ENCODE results near the gene MAP3K12.
A peak's percentile ranks its signal among the peaks of the same experiment; 100 is the strongest.
"Not testable (repeated sequence)": the region's sequence is repeated elsewhere in the genome, so short reads cannot be mapped to it uniquely, and the experiment has no call there.

The MAP3K12 gene

DNA sequence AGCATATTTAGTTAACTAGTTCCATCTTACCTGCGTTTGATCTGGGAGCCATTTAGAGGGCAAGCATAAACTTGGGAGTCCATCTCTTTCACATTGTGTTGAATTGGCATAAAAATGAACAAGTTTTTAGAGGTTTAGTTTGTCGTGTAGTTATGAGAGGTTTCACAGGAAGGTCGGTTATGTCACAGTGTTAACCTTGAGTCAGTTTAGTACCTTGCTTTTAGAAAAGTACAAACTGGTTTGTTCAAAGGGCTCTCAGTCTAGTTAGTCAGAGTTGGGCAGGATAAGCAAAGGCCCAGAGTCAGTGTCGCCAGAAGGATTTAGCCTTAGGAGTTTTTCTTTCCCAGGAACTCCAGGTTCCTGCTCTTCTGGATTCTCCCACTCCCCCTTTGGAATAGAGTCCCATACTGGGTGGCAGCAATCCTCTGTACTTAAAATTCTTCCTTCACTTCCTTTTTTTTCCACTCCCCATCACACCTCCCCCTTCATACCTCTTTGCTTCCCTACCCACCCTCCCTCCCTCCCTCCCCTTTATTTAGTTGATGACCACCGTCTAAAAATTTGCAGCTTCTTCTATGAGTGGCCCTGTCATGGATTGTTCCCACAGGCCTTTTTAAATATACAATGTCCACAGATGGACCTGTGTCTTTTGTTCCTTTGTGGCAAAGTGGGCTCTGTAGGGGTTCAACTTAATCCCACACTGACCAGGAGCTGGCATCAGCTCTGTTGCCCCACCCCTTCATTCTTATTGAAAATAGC is 35.3 kb downstream of the MAP3K12 start:
- H3K36me3 Mint-ChIP-seq: peaks cover 86% of the 10 kb centered on the region
- no peaks in the 10 kb centered on the region for H3K9me3 Mint-ChIP-seq
- CTCF ChIA-PET: interaction anchor here (1.0 to 1.5 kb wide), 3 partner anchors 12 to 45 kb away, joined by 3 to 9 read pairs (median 4); no protein-coding TSS in a partner anchor
- peaks cover 22% of the 10 kb centered on the region for H3K4me1 Mint-ChIP-seq
- H3K27me3 Mint-ChIP-seq: no peaks in the 10 kb centered on the region
- H3K4me3 Mint-ChIP-seq: no peak overlapping the region
- no peak for DNase-seq
- no peak overlapping the region for H3K27ac Mint-ChIP-seq

DNA sequence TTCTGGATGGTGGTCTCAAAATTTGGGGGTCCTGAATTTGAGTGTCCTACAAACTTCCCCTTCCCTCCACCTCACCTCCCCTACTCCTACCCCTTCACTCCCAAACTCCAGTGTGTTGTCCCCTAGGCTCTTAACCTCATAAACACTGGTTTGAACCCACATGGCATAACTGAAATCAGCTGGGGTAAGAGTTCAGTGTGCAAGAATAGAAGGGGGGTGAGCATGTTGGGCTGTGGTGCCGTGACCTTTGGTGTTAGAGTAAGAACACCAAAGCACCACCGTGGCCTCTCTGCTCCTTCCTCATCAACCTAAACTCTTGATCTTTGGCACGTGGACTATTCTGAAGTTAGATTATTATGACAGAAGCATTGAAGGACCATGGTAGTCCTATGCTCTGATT is 36.3 kb downstream of the MAP3K12 start:
- no peak overlapping the region for H3K4me3 Mint-ChIP-seq
- peaks cover 87% of the 10 kb centered on the region for H3K36me3 Mint-ChIP-seq
- DNase-seq: no peak
- no peaks in the 10 kb centered on the region for H3K9me3 Mint-ChIP-seq
- H3K27ac Mint-ChIP-seq: no peak overlapping the region
- H3K4me1 Mint-ChIP-seq: peaks cover 23% of the 10 kb centered on the region
- CTCF ChIA-PET: no interaction called here
- H3K27me3 Mint-ChIP-seq: no peaks in the 10 kb centered on the region

DNA sequence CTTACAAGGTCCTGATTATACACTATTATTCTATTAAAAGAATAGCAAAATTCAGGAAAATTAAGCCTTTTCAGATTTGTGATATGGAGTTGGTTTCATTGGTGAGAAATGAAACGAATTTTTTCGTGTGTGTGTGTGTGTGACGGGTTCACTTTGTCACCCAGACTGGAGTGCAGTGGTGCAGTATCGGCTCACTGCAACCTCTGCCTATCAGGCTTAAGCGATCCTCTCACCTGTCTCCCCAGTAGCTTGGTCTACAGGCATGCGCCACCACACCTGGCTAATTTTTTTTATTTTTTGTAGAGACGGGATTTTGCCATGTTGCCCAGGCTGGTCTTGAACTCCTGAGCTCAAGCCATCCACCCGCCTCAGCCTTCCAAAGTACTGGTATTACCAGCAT is 37.7 kb downstream of the MAP3K12 start:
- CTCF ChIA-PET: interaction anchor here (0.8 to 1.0 kb wide), 2 partner anchors 11 to 106 kb away, joined by 3 to 4 read pairs; no protein-coding TSS in a partner anchor
- no peaks in the 10 kb centered on the region for H3K9me3 Mint-ChIP-seq
- H3K27ac Mint-ChIP-seq: no peak overlapping the region
- H3K36me3 Mint-ChIP-seq: peaks cover 82% of the 10 kb centered on the region
- no peaks in the 10 kb centered on the region for H3K27me3 Mint-ChIP-seq
- peaks cover 23% of the 10 kb centered on the region for H3K4me1 Mint-ChIP-seq
- no peak for DNase-seq
- H3K4me3 Mint-ChIP-seq: no peak overlapping the region

DNA sequence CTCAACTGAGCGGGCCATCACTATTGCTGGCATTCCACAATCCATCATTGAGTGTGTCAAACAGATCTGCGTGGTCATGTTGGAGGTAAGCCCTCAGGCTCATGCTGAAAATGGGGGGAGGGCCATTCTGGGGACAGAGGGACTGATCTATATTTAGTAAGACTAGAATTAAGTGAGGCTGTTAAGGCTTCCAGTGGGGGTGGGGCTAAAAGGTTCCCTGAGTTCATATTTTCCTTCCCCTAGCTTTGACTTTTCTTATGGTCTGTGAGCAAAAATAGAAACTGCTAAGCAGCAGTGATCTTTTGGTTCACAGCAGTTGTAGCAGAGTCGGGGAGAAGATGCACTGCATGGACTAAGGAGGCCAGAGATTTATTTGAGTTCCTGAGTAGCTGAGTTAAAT is 38.2 kb downstream of the MAP3K12 start:
- Mint-ChIP-seq H3K27me3 (no peaks in the 10 kb centered on the region), H3K9me3 (no peaks in the 10 kb centered on the region), H3K4me3 (no peak overlapping the region), H3K27ac (no peak overlapping the region), H3K36me3 (peaks cover 79% of the 10 kb centered on the region), H3K4me1 (peaks cover 23% of the 10 kb centered on the region)
- CTCF ChIA-PET: interaction anchor here (1.0 kb wide), 1 partner anchor 105 kb away, joined by 3 read pairs; no protein-coding TSS in a partner anchor
- DNase-seq: no peak

DNA sequence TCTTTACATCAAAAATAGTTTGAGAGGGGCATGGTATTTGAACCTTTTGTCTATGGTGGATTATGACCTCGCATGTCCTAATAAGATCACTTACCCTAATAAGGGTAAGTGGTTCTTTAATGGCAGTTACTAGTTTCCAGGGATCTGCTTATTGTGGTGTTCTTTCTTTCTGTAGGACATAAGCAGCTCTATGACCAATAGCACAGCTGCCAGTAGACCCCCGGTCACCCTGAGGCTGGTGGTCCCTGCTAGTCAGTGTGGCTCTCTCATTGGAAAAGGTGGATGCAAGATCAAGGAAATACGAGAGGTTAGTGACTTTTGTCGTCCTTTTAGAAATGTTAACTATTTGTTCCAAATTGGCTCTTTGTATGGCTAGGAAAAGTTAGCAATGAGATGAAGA is 40.2 kb downstream of the MAP3K12 start:
- Mint-ChIP-seq H3K27me3 (no peaks in the 10 kb centered on the region), H3K4me3 (no peak overlapping the region), H3K27ac (no peak overlapping the region), H3K4me1 (peaks cover 38% of the 10 kb centered on the region), H3K9me3 (no peaks in the 10 kb centered on the region), H3K36me3 (peaks cover 81% of the 10 kb centered on the region)
- CTCF ChIA-PET: interaction anchor here (1.1 kb wide), 1 partner anchor 13 kb away, joined by 3 read pairs; no protein-coding TSS in a partner anchor
- DNase-seq: no peak

DNA sequence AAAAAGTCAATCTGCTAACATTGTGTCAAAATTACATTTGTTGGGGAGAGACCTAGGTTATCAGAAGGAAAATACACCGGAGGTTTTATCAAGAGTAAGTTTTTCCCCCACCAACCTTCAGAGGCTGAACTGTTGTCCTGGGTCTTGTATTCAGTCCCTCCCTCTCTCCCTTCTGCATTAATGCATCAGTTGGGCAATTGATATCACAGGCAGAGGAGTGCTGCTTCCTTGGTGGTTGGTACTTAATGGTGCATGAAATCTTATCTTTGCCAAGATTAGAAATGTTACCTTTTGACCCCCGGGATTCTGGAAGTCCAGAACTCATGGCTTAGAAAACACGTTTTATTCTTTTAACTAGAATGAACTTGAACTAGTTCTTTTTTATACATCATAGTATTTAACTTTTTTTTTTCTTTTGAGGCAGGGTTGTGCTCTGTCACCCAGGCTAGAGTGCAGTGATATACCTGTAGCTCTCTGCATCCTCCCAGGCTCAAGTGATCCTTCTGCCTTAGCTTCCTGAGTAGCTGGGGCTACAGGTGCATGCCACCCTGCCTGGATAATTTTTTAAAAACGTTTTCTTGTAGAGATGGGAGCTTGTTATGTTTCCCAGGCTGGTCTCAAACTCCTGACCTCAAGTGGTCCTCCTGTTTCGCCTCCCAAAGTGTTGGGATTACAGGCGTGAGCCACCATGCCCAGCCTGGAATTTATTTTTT is 42.4 kb downstream of the MAP3K12 start:
- H3K9me3 Mint-ChIP-seq: no peaks in the 10 kb centered on the region
- no peak overlapping the region for H3K27ac Mint-ChIP-seq
- peaks cover 43% of the 10 kb centered on the region for H3K4me1 Mint-ChIP-seq
- no peak for DNase-seq
- no peak overlapping the region for H3K4me3 Mint-ChIP-seq
- H3K36me3 Mint-ChIP-seq: peaks cover 74% of the 10 kb centered on the region
- CTCF ChIA-PET: interaction anchor here (0.9 kb wide), 1 partner anchor 52 kb away, joined by 3 read pairs; no protein-coding TSS in a partner anchor
- no peaks in the 10 kb centered on the region for H3K27me3 Mint-ChIP-seq

DNA sequence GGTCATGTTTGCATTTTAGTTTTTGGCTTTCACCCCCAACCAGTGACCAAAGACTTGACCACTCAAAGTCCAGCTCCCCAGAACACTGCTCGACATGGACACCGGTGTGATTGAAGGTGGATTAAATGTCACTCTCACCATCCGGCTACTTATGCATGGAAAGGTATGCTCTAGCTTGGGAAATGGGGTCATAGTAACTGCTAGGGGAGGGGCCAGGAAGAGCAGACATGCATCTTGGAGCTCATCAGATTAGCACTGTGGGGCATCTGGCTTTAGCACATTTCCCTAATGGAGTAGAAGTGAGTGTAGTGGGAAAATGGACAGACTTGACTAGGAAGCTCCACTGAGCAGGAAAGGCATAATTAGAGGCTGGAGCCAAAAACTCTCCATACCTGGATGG is 44.6 kb downstream of the MAP3K12 start:
- no peaks in the 10 kb centered on the region for H3K9me3 Mint-ChIP-seq
- H3K36me3 Mint-ChIP-seq: peaks cover 56% of the 10 kb centered on the region
- CTCF ChIA-PET: interaction anchor here (0.7 to 2.3 kb wide), 6 partner anchors 19 to 133 kb away, joined by 3 to 9 read pairs (median 4); partner anchors contain the start of gene AAAS
- no peak overlapping the region for H3K27ac Mint-ChIP-seq
- DNase-seq: no peak
- no peaks in the 10 kb centered on the region for H3K27me3 Mint-ChIP-seq
- H3K4me1 Mint-ChIP-seq: peaks cover 43% of the 10 kb centered on the region
- H3K4me3 Mint-ChIP-seq: peak overlapping the region; percentile 99

DNA sequence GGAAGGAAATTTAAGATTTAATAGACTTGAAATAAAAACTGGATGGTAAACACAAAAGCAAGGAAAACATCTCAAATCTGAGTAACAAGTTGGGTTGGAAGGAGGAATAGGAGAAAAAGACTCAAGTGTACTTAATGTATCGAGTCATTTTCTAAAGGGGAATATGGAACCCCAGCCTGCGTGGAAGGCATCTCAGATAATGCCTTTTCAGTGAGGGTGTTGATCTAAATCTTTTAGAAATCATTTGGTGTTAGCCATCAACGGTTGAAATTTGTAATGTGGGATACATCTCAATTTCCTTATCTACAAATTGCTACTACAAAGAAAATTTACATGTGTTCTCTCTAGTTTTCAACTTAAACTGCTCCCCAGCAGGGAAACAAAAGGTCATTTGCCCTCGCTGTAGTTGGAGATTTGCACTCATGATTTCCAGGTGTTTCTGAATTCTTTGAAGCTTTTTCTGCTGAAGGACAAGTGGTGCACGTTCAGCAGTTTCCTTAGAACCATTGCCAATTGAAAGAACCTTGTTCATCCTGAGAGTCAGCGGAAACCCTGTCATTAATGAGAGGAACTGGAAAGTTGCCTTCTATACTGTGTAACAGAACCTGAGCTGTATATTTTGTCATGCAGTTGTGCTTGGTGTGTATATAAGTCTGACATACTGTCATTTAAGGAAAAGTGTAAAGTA is 45.2 kb downstream of the MAP3K12 start:
- no peaks in the 10 kb centered on the region for H3K27me3 Mint-ChIP-seq
- no peak for DNase-seq
- H3K27ac Mint-ChIP-seq: peak overlapping the region; percentile 99
- CTCF ChIA-PET: interaction anchor here (0.8 to 2.3 kb wide), 6 partner anchors 12 to 132 kb away, joined by 3 to 9 read pairs (median 4); partner anchors contain the start of gene AAAS
- H3K4me3 Mint-ChIP-seq: peak overlapping the region; percentile 99
- peaks cover 41% of the 10 kb centered on the region for H3K4me1 Mint-ChIP-seq
- H3K36me3 Mint-ChIP-seq: peaks cover 52% of the 10 kb centered on the region
- no peaks in the 10 kb centered on the region for H3K9me3 Mint-ChIP-seq

DNA sequence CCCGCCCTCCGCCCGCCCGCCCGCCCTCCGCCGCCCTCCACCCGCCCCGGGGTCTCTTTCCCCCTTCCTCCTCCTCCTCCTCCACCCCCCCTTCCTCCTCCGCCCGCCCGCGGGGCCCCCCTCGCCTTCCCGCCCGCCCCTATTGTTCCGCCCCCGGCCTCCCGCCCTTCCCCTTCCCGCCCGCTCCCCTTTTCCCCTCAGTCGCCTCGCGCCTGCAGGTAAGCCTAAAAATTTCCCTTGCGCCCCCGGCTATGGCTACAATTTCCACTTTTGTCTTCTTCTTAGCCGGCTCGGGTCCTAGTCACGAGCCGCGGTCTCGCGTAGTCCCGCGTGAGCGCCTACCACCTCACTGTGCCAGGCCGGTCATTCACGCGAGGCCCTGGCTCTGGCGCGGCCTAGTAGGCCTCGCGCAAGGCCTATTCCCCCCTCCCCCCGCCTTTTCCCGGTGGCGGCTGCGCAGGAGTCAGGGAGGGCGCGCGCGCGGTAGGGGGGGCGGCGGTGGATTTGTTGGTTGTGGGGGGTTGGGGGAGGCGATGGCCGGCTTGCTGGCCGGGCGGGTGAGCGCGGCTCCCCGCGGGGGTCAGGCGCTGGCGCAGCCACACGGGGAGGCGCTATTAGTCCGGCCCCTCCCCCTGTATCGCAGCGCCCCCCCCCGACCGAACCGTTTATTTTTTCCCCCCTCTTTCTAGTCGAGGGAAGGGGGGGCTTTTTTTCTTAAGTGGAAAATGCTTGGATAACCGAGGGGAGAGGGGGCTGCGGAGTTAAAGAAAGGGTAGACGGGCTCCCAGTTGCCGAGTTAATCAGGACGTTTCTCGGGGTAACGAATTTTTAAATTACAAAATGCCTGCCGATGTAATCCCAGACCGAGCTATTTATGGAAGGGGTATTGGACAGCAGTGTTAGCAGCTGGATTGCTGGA is 46.8 kb downstream of the MAP3K12 start:
- H3K4me1 Mint-ChIP-seq: peaks cover 41% of the 10 kb centered on the region
- peak overlapping the region; percentile 99 for H3K27ac Mint-ChIP-seq
- H3K27me3 Mint-ChIP-seq: no peaks in the 10 kb centered on the region
- CTCF ChIA-PET: interaction anchor here (0.6 to 1.2 kb wide), 2 partner anchors 14 to 126 kb away, joined by 3 read pairs; no protein-coding TSS in a partner anchor
- no peaks in the 10 kb centered on the region for H3K9me3 Mint-ChIP-seq
- peak; percentile 81 for DNase-seq
- peak overlapping the region; percentile 99 for H3K4me3 Mint-ChIP-seq
- peaks cover 51% of the 10 kb centered on the region for H3K36me3 Mint-ChIP-seq

DNA sequence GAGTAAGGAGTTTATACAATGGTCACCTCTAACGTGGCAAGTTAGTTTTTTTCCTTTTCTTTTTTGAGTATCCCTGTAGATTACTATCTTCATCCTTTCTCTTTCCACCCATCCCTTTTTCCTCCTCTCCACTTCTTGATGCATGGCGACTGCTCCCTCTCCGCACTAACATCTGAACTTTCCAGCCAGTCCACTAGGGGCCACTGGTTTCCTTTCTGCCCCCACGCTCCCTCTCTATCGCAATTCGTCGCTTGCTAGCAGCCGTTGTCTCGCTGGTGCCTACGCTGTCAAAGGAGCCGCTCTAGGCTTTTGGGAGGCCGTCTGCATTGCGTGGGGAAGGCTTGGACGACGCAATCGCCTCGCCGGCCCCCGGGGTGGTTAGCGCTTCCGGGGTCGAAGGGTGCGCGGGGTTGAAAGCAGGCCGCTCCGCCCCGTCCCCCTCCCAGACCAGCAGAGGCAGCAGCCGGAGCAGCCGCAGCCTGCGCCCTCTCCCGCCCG is 47.5 kb downstream of the MAP3K12 start, which contains the start of gene PCBP2:
Gene PCBP2, plus strand, starts transcription at position 442 of the 498 bp plus-strand sequence. CDS start 2,699 bp downstream, outside the sequence.
- DNase-seq: peak; percentile 99
- Mint-ChIP-seq H3K36me3 (peaks cover 47% of the 10 kb centered on the region), H3K27me3 (no peaks in the 10 kb centered on the region)

DNA sequence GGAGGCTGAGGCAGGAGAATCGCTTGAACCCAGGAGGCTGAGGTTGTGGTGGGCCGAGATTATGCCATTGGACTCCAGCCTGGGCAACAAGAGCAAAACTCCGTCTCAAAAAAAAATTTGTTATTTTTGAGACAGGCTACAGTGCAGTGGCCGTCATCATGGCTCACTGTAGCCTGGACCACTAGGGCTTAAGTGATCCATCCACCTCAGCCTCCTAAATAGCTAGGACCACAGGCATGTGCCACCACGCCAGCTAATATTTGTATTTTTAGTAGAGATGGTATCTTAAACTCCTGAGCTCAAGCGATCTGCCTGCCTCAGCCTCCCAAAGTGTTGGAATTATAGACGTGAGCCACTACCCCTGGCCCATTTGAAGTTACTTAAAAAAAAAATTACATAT is 48.3 kb downstream of the MAP3K12 start:
- H3K9me3 Mint-ChIP-seq: no peaks in the 10 kb centered on the region
- peaks cover 46% of the 10 kb centered on the region for H3K4me1 Mint-ChIP-seq
- CTCF ChIA-PET: no interaction called here
- H3K27me3 Mint-ChIP-seq: no peaks in the 10 kb centered on the region
- DNase-seq: no peak
- peaks cover 49% of the 10 kb centered on the region for H3K36me3 Mint-ChIP-seq
- no peak overlapping the region for H3K4me3 Mint-ChIP-seq
- H3K27ac Mint-ChIP-seq: no peak overlapping the region

More for the DNA sequence above, 47.5 kb downstream of the MAP3K12 start, which contains the start of gene PCBP2:
- peak within 1 kb of the TSS; percentile 99 for H3K27ac Mint-ChIP-seq
- peaks cover 41% of the 10 kb centered on the region for H3K4me1 Mint-ChIP-seq
- CTCF ChIA-PET: no interaction called here
- H3K4me3 Mint-ChIP-seq: peak within 1 kb of the TSS; percentile 99
- no peaks in the 10 kb centered on the region for H3K9me3 Mint-ChIP-seq

DNA sequence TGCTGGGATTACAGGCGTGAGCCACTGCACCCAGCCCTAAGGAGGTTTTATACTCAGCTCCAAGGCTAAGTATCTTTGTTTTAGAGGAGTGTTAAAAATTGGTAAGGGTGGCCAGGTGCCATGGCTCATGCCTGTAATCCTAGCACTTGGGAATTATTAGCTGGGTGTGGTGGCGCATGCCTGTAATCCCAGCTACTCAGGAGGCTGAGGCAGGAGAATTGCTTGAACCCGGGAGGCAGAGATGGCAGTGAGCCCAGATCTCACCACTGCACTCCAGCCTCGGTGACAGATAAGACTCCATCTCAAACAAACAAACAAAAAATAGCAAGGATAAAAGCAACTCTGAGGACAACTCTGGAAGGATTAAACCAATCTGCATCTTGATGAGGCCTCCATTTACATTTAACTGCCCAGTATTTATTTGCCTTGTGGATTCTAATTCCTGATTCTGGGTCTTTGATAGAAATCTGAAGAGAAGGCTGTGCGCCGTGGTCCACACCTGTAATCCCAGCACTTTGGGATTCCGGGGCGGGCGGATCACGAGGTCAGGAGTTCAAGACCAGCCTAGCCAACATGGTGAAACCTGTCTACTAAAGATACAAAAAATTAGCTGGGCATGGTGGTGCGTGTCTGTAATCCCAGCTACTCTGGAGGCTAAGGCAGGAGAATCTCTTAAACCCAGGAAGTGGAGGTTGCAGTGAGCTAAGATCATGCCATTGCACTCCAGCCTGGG is 54.5 kb downstream of the MAP3K12 start:
- not testable (repeated sequence) for H3K4me3 Mint-ChIP-seq, H3K27ac Mint-ChIP-seq, H3K9me3 Mint-ChIP-seq, DNase-seq, H3K27me3 Mint-ChIP-seq
- CTCF ChIA-PET: interaction anchor here (0.6 kb wide), 1 partner anchor 92 kb away, joined by 3 read pairs; no protein-coding TSS in a partner anchor
- Mint-ChIP-seq H3K36me3 (peaks cover 43% of the 10 kb centered on the region), H3K4me1 (peaks cover 42% of the 10 kb centered on the region)
